HG03025 (cell line): ENCODE data around the gene PRSS2.
"Not testable (repeated sequence)": the region's sequence is repeated elsewhere in the genome, so short reads cannot be mapped to it uniquely, and the experiment has no call there.

Experiments used
- ATAC-seq: cut with Tn5 transposase; IDR thresholded peaks from one replicate; pipeline ENCODE4 v1.9.1; 2021; ENCODE audit warnings: mild to moderate bottlenecking, moderate library complexity; ENCODE audit not compliant: unreplicated experiment, low FRiP score

Gene PRSS2

GRCh38 chr7:142770661-142771352 is at the start of gene PRSS2:
PRSS2 (plus strand) TSS chr7:142770970; CDS start chr7:142770983, 13 bp downstream.
- peak; percentile 22 for ATAC-seq

- ATAC-seq: no peak
Measured at GRCh38 chr7:142720986-142721385, 49.8 kb upstream of the PRSS2 start.

- no peak for ATAC-seq
Measured at GRCh38 chr7:142722248-142722794, 48.4 kb upstream of the PRSS2 start.

- peak; percentile 97 for ATAC-seq
Measured at GRCh38 chr7:142733271-142733670, 37.5 kb upstream of the PRSS2 start.

GRCh38 chr7:142739923-142740492 is 30.8 kb upstream of the PRSS2 start:
- ATAC-seq: peak; percentile 91

GRCh38 chr7:142740786-142741185 is 30.0 kb upstream of the PRSS2 start:
- ATAC-seq: no peak

- not testable (repeated sequence) for ATAC-seq
Measured at GRCh38 chr7:142741932-142742331, 28.8 kb upstream of the PRSS2 start.

- no peak for ATAC-seq
Measured at GRCh38 chr7:142745091-142745635, 25.6 kb upstream of the PRSS2 start.

GRCh38 chr7:142745745-142746144 is 25.0 kb upstream of the PRSS2 start:
- no peak for ATAC-seq

GRCh38 chr7:142746264-142746663 is 24.5 kb upstream of the PRSS2 start:
- ATAC-seq: no peak

- not testable (repeated sequence) for ATAC-seq
Measured at GRCh38 chr7:142748410-142748809, 22.4 kb upstream of the PRSS2 start.

GRCh38 chr7:142749218-142749993 is 21.4 kb upstream of the PRSS2 start, which contains the start of gene PRSS1:
PRSS1 (plus strand) TSS chr7:142749472; CDS start chr7:142749485, 13 bp downstream.
- no peak for ATAC-seq

GRCh38 chr7:142750321-142750938 is 20.3 kb upstream of the PRSS2 start:
- ATAC-seq: no peak

GRCh38 chr7:142751526-142752175 is 19.1 kb upstream of the PRSS2 start:
- ATAC-seq: not testable (repeated sequence)

- no peak for ATAC-seq
Measured at GRCh38 chr7:142752376-142753225, 18.2 kb upstream of the PRSS2 start.

- no peak for ATAC-seq
Measured at GRCh38 chr7:142753366-142753765, 17.4 kb upstream of the PRSS2 start.

GRCh38 chr7:142753925-142754491 is 16.8 kb upstream of the PRSS2 start:
- not testable (repeated sequence) for ATAC-seq

GRCh38 chr7:142754681-142755575 is 15.8 kb upstream of the PRSS2 start:
- ATAC-seq: no peak
